GM21529 (cell line): ENCODE results near the gene LYPD6B.
"Not testable (repeated sequence)": the region's sequence is repeated elsewhere in the genome, so short reads cannot be mapped to it uniquely, and the experiment has no call there.

Source experiments
- ATAC-seq: cut with Tn5 transposase; IDR thresholded peaks from one replicate; pipeline ENCODE4 v1.9.1; 2021; ENCODE audit not compliant: unreplicated experiment

LYPD6B gene

DNA sequence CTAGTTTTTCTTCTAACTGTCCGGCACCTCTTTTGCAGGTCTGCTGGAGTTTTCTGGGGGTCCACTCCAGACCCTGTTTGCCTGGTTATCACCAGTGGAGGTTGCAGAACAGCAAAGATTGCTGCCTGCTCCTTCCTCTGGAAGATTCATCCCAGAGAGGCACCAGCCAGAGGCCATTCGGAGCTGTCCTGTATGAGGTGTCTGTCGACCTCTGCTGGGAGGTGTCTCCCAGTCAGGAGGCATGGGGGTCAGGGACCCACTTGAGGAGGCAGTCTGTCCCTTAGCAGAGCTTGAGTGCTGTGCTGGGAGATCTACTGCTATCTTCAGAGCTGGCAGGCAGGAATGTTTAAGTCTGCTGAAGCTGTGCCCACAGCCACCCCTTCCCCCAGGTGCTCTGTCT lies 218.4 kb downstream of the LYPD6B start:
- not testable (repeated sequence) for ATAC-seq

DNA sequence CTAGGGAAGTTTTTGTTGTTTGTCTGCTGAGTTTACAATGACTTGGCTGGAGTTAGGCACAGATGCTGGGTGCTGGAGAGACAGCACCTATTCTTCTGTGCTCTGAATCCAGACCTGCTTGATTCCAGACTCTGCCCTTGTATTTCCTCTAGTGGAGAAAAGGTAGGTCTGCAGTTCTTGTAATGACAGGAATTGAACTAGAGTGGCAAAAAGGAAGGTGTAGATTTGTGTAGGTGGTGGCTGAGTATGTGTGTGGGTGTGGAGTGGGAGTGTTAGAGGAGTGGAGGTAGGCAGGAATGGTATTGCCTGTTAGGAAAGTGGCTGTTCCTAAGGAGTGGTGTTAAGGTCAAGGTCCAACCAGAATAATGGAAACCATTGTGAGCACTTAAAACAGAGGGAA lies 220.0 kb downstream of the LYPD6B start:
- ATAC-seq, result no peak

DNA sequence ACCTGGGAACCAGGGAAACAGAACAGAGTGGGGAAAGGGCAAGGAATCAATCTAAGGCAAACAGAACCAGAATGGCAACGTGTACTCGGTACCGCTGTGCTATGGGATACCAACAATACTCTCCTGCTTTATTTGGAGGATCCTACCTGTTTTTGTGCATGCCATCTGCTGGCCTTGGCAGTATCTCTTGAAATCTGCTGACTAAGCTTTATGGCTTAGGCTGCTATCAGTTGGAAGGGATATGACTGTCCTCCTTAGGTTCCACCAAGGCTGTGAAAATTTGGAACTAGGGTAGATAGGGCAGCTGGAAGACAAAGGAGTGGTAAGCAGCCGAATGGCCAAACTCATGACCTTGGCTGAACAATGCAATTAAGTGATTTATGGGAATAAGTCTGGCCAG lies 220.6 kb downstream of the LYPD6B start:
- ATAC-seq, result no peak

DNA sequence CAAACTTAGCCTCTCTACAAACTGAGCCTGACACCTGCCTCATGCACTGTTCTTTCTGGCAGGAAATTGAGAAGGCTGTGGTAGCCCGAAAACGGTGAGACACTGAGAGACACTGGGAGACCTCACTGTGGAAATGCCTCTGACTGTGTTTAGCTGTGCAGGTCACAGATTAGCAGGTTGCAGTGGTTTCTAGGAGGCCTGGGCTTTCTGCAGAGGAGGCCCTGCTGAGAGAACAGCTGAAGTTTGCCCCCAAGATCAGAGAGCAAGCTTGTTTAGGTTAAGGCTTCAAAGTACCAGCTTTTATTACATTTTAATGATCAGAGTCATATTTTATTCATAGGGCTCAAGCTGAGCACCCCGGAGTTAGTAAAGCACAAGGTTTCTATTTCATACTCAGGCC lies 223.2 kb downstream of the LYPD6B start:
- ATAC-seq, result peak; percentile 61
